Astrocyte (in vitro differentiated cells and primary cell): ENCODE results near the gene RBM23. TPM values are rescaled to one million over a fixed set of nuclear protein-coding genes. Genes with fewer than 3 reads are reported as not detected.

Experiments used
- DNase-seq: peaks from one replicate; pipeline ENCODE4 v3.0.0-alpha.2; 2010; ENCODE audit warnings: low read depth
- FAIRE-seq: peaks from 2 replicates; lab custom pipeline; 2011; peaks lifted over from hg19 to GRCh38; lab: Jason Lieb, UNC
- H2AFZ ChIP-seq: 2 replicates; pipeline ENCODE4 v1.6.0; 2012; ENCODE audit warnings: low read depth, low read length, inconsistent platforms
- H3K27ac ChIP-seq: 2 replicates; pipeline ENCODE4 v1.5.1; 2011; ENCODE audit warnings: low read depth, low read length, inconsistent platforms
- H3K27me3 ChIP-seq: 2 replicates; pipeline ENCODE4 v1.6.0; 2011; ENCODE audit warnings: low read length, inconsistent platforms; ENCODE audit not compliant: insufficient read depth
- H3K36me3 ChIP-seq: 2 replicates; pipeline ENCODE4 v1.5.1; 2011; ENCODE audit warnings: low read length, inconsistent platforms; ENCODE audit not compliant: insufficient read depth
- H3K4me1 ChIP-seq: 2 replicates; pipeline ENCODE4 v1.5.1; 2011; ENCODE audit warnings: low read length, inconsistent platforms; ENCODE audit not compliant: insufficient read depth
- H3K4me2 ChIP-seq: 2 replicates; pipeline ENCODE4 v1.6.0; 2012; ENCODE audit warnings: low read length, inconsistent platforms
- H3K4me3 ChIP-seq: 2 replicates; pipeline ENCODE4 v1.5.1; 2011; ENCODE audit warnings: low read depth, mild to moderate bottlenecking, low read length, inconsistent platforms; ENCODE audit not compliant: insufficient read depth
- H3K79me2 ChIP-seq: 2 replicates; pipeline ENCODE4 v1.6.0; 2012; ENCODE audit warnings: mild to moderate bottlenecking, low read length, inconsistent platforms; ENCODE audit not compliant: insufficient read depth
- H3K9ac ChIP-seq: 2 replicates; pipeline ENCODE4 v1.6.0; 2012; ENCODE audit warnings: mild to moderate bottlenecking, low read length, inconsistent platforms
- H3K9me3 ChIP-seq: 2 replicates; pipeline ENCODE4 v1.5.1; 2012; ENCODE audit warnings: low read depth, mild to moderate bottlenecking, low read length, inconsistent platforms; ENCODE audit not compliant: insufficient read depth
- H4K20me1 ChIP-seq: 2 replicates; pipeline ENCODE4 v1.6.0; 2012; ENCODE audit warnings: low read length, inconsistent platforms; ENCODE audit not compliant: insufficient read depth
- H3K27ac Mint-ChIP-seq: one replicate; pipeline ENCODE4 v1.8.0; 2021; ENCODE audit warnings: mild to moderate bottlenecking, mixed read lengths; ENCODE audit not compliant: unreplicated experiment
- H3K27me3 Mint-ChIP-seq: one replicate; pipeline ENCODE4 v1.8.0; 2021; ENCODE audit warnings: low read depth, mixed read lengths; ENCODE audit not compliant: unreplicated experiment
- H3K36me3 Mint-ChIP-seq: one replicate; pipeline ENCODE4 v1.8.0; 2021; ENCODE audit warnings: low read depth, mixed read lengths; ENCODE audit not compliant: unreplicated experiment
- H3K4me1 Mint-ChIP-seq: one replicate; pipeline ENCODE4 v1.8.0; 2021; ENCODE audit warnings: low read depth, mixed read lengths; ENCODE audit not compliant: unreplicated experiment
- H3K4me3 Mint-ChIP-seq: one replicate; pipeline ENCODE4 v1.8.0; 2021; ENCODE audit warnings: mild to moderate bottlenecking, moderate library complexity, mixed read lengths; ENCODE audit not compliant: unreplicated experiment
- H3K9me3 Mint-ChIP-seq: one replicate; pipeline ENCODE4 v1.8.0; 2021; ENCODE audit warnings: mild to moderate bottlenecking, mixed read lengths; ENCODE audit not compliant: unreplicated experiment
- CTCF ChIP-seq: IDR thresholded peaks from 2 replicates; pipeline ENCODE4 v1.5.1; 2011; ENCODE audit warnings: low read depth, mild to moderate bottlenecking, inconsistent platforms, low read length, moderate library complexity; ENCODE audit not compliant: insufficient read depth
- EZH2 ChIP-seq: IDR thresholded peaks from 2 replicates; pipeline ENCODE4 v1.6.1; 2012; ENCODE audit warnings: mild to moderate bottlenecking, low read length, inconsistent platforms; ENCODE audit not compliant: insufficient read depth
- total RNA-seq: library from RNA; stranded (reverse); gene quantifications from 2 replicates; pipeline ENCODE4 v1.2.1, GENCODE V29; 2021

RBM23 gene
- total RNA-seq, 1 donor from 2014 or later: 49.3 TPM

GRCh38 chr14:22896356-22896755 lies 22.6 kb downstream of the RBM23 start:
- H3K36me3 Mint-ChIP-seq: peaks cover 2% of the 10 kb centered on the region
- Histone ChIP-seq H3K36me3 (peaks cover 7% of the 10 kb centered on the region), H3K9me3 (no peaks in the 10 kb centered on the region), H4K20me1 (no peaks in the 10 kb centered on the region), H3K9ac (no peak overlapping the region), H3K4me1 (peaks cover 15% of the 10 kb centered on the region), H3K27ac (no peak overlapping the region), H3K4me3 (no peak overlapping the region), H3K27me3 (no peaks in the 10 kb centered on the region), H2AFZ (no peak overlapping the region), H3K4me2 (no peak overlapping the region), H3K79me2 (no peaks in the 10 kb centered on the region)
- no peak overlapping the region for H3K27ac Mint-ChIP-seq
- H3K9me3 Mint-ChIP-seq: no peaks in the 10 kb centered on the region
- peaks cover 3% of the 10 kb centered on the region for H3K27me3 Mint-ChIP-seq
- H3K4me3 Mint-ChIP-seq: no peak overlapping the region
- TF ChIP-seq CTCF (no peak), EZH2 (no peak)
- peaks cover 31% of the 10 kb centered on the region for H3K4me1 Mint-ChIP-seq
- FAIRE-seq: no peak
- no peak for DNase-seq

GRCh38 chr14:22895402-22895801 lies 23.5 kb downstream of the RBM23 start:
- no peak for DNase-seq
- Histone ChIP-seq H3K27ac (no peak overlapping the region), H3K4me3 (no peak overlapping the region), H3K27me3 (no peaks in the 10 kb centered on the region), H2AFZ (no peak overlapping the region), H3K4me2 (no peak overlapping the region), H4K20me1 (no peaks in the 10 kb centered on the region), H3K9ac (no peak overlapping the region), H3K9me3 (no peaks in the 10 kb centered on the region), H3K36me3 (no peaks in the 10 kb centered on the region), H3K79me2 (no peaks in the 10 kb centered on the region), H3K4me1 (peaks cover 15% of the 10 kb centered on the region)
- Mint-ChIP-seq H3K4me3 (no peak overlapping the region), H3K27me3 (peaks cover 3% of the 10 kb centered on the region), H3K27ac (no peak overlapping the region), H3K4me1 (peaks cover 31% of the 10 kb centered on the region), H3K9me3 (no peaks in the 10 kb centered on the region), H3K36me3 (no peaks in the 10 kb centered on the region)
- TF ChIP-seq CTCF (no peak), EZH2 (no peak)
- no peak for FAIRE-seq

- H3K4me3 Mint-ChIP-seq: no peak overlapping the region
- peaks cover 9% of the 10 kb centered on the region for H3K4me1 ChIP-seq
- no peak overlapping the region for H3K4me2 ChIP-seq
- H3K79me2 ChIP-seq: no peaks in the 10 kb centered on the region
- H2AFZ ChIP-seq: no peak overlapping the region
- no peaks in the 10 kb centered on the region for H3K36me3 ChIP-seq
- H3K27ac Mint-ChIP-seq: no peak overlapping the region
- no peak for DNase-seq
- no peak for FAIRE-seq
- peaks cover 3% of the 10 kb centered on the region for H3K27me3 Mint-ChIP-seq
- no peaks in the 10 kb centered on the region for H3K36me3 Mint-ChIP-seq
- no peaks in the 10 kb centered on the region for H4K20me1 ChIP-seq
- no peaks in the 10 kb centered on the region for H3K9me3 ChIP-seq
- H3K4me3 ChIP-seq: no peak overlapping the region
- H3K9me3 Mint-ChIP-seq: no peaks in the 10 kb centered on the region
- H3K9ac ChIP-seq: no peak overlapping the region
- H3K27me3 ChIP-seq: no peaks in the 10 kb centered on the region
- H3K4me1 Mint-ChIP-seq: peaks cover 20% of the 10 kb centered on the region
- TF ChIP-seq CTCF: no peak
- no peak for TF ChIP-seq EZH2
- H3K27ac ChIP-seq: no peak overlapping the region
These were observed 25.2 kb downstream of the RBM23 start for GRCh38 chr14:22893706-22894105.
